Lower lobe of right lung (tissue), 2 donors: ENCODE results near the gene PRAF2. TPM values are rescaled to one million over a fixed set of nuclear protein-coding genes. Genes with fewer than 3 reads are reported as not detected.
A peak's percentile ranks its signal among the peaks of the same experiment; 100 is the strongest.

Source experiments
- ATAC-seq, 2 donors: fragments of 200-7000 bp; cut with Tn5 transposase; one replicate each; pipeline ENCODE4 v1.9.1; 2020 to 2022; ENCODE audit warnings: mild to moderate bottlenecking in 2 of 2, moderate library complexity in 2 of 2
- DNase-seq: peaks from one replicate; pipeline ENCODE4 v3.0.0-alpha.2; 2020
- H3K27ac ChIP-seq: fragments of 200-600 bp; one replicate; pipeline ENCODE4 v1.8.0; 2022
- H3K27me3 ChIP-seq: fragments of 200-600 bp; one replicate; pipeline ENCODE4 v1.8.0; 2022; ENCODE audit warnings: low read depth
- H3K36me3 ChIP-seq: fragments of 200-600 bp; one replicate; pipeline ENCODE4 v1.8.0; 2022; ENCODE audit warnings: mild to moderate bottlenecking
- H3K4me1 ChIP-seq: fragments of 200-600 bp; one replicate; pipeline ENCODE4 v1.8.0; 2022
- H3K4me3 ChIP-seq: fragments of 200-600 bp; one replicate; pipeline ENCODE4 v1.8.0; 2022; ENCODE audit warnings: mild to moderate bottlenecking
- H3K9me3 ChIP-seq: fragments of 200-600 bp; one replicate; pipeline ENCODE4 v1.8.0; 2022
- intact Hi-C: fragments of 100-400 bp; cut with DNase I; formaldehyde crosslinking; loops from one replicate; pipeline ENCODE4 v1.11.0; 2022
- total RNA-seq: library from RNA; stranded (reverse); fragmentation: NEBNext Ultra II Directional; extraction: Animal tissue kit (Norgen Biotek cat#: 25700); gene quantifications from one replicate; pipeline ENCODE4 v1.2.1, GENCODE V29; 2021
- TF ChIP-seq, protein P1 (sequence below): fragments of 200-600 bp; IDR thresholded peaks from one replicate; pipeline ENCODE4 v1.8.0; 2022; ENCODE audit warnings: antibody characterized with exemption, mild to moderate bottlenecking
- donor health status: DM: no; HTN: yes; CAD: no; lungs with severe emphysema.

PRAF2 gene
- total RNA-seq, 1 donor from 2014 or later, result 17.4 TPM

DNA sequence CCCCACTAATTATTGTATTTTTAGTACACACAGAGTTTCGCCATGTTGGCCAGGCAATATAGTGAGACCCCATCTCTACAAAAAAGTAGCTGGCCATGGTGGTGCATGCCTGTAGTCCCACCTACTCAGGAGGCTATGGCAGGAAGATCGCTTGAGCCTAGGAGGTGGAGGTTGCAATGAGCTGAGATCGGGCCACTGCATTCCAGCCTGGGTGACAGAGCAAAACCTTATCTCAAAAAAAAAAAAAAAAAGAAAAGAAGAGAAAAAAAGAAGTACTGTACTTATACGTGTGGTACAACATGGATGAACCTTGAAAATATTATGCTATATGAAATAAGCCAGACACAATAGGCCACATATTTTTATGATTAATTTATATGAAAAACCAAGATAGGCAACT is 15.8 kb upstream of the PRAF2 start:
- Histone ChIP-seq H3K4me3 (no peak overlapping the region), H3K9me3 (no peaks in the 10 kb centered on the region), H3K27me3 (no peaks in the 10 kb centered on the region), H3K27ac (no peak overlapping the region), H3K4me1 (no peaks in the 10 kb centered on the region), H3K36me3 (no peaks in the 10 kb centered on the region)
- no peak for ATAC-seq
- TF ChIP-seq, protein P1, sequence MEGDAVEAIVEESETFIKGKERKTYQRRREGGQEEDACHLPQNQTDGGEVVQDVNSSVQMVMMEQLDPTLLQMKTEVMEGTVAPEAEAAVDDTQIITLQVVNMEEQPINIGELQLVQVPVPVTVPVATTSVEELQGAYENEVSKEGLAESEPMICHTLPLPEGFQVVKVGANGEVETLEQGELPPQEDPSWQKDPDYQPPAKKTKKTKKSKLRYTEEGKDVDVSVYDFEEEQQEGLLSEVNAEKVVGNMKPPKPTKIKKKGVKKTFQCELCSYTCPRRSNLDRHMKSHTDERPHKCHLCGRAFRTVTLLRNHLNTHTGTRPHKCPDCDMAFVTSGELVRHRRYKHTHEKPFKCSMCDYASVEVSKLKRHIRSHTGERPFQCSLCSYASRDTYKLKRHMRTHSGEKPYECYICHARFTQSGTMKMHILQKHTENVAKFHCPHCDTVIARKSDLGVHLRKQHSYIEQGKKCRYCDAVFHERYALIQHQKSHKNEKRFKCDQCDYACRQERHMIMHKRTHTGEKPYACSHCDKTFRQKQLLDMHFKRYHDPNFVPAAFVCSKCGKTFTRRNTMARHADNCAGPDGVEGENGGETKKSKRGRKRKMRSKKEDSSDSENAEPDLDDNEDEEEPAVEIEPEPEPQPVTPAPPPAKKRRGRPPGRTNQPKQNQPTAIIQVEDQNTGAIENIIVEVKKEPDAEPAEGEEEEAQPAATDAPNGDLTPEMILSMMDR, result no peak
- no peak for DNase-seq
- intact Hi-C loops, result no loop called here

DNA sequence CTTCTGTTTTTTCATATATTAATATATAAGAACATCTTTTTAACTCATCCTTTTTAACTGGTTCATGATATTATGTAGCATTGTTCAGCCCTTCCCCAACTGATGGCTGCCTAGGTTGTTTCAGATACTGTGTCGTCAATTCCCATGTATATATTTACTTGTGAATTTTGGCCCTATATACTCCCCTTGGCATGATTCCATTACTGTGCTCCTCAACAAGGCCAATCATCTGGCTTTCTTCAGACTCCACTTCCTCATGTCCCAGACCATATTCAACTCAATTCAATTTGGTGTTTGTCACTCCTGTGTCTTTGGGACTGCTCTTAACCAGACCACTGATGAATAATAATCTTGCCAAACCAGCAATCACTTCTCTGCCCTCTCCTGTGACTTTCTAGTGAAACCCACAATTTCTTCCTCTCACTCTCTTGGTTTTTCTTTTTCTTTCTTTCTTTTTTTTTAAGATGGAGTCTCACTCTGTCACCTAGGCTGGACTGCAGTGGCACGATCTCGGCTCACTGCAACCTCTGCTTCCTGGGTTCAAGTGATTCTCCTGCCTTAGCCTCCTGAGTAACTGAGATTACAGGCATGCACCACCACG is 8.6 kb upstream of the PRAF2 start:
- Histone ChIP-seq H3K9me3 (no peaks in the 10 kb centered on the region), H3K27me3 (no peaks in the 10 kb centered on the region)
- DNase-seq, result no peak

DNA sequence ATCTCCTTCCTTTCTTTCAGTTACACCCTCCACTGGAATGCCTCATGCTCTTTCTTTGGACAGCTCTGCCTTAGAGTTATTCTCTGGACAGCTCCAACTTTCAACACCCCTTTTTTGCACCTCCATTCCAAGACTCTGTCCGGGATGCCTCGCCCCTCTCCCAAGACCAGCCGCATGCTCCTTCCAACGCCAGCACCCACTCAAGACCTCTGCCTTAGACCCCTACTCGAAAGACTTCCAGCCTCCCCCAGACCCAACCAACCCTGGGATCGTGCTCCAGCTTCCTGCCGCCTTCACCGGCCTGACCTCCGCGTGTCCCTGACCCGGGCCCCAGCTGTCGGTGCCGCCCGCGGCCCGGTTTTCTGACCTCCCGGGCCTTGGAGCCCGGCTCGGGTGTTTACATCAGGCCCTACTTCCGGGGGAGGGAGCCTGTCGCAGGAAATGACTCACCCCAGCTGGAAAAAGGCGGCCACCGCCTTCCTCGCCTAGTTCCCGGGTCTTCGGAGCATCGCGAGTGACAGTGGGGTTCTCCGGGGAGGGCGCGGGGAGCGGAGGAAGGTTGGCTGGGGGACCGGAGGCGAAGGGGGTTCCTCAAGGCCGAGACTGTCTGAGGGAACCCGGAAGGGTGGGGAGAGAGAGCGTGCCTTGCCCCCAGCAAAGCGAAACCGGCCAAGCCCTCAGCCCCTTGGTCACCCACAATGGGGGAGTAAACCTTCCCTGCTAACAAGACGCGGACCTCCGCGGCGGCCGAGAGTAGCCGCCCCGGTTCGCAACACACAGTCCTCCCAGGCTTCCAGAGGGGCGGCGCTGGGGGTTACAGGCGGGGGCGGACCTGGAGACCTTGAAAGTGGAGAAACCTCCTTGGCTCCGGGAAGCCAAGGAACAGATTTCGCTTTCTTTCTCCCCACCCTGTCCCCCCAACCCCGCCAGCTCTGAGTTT is 6.0 kb upstream of the PRAF2 start, which contains the start of gene WDR45:
Gene WDR45 (minus strand): TSS at position 399 of the 940 bp plus-strand sequence. CDS start 1,792 bp downstream, outside the sequence.
- intact Hi-C loops, result no loop called here
- DNase-seq (peak; percentile 80), ATAC-seq (peak; percentile 93 to 95)
- no peaks in the 10 kb centered on the region for H3K9me3 ChIP-seq
- no peaks in the 10 kb centered on the region for H3K4me1 ChIP-seq
- peaks cover 12% of the 10 kb centered on the region for H3K36me3 ChIP-seq
- H3K27me3 ChIP-seq, result no peaks in the 10 kb centered on the region
- TF ChIP-seq, protein P1, result no peak
- H3K4me3 ChIP-seq, result peak within 1 kb of the TSS; percentile 67
- H3K27ac ChIP-seq, result peak within 1 kb of the TSS; percentile 95

More for the DNA sequence above, 8.6 kb upstream of the PRAF2 start:
- Histone ChIP-seq H3K27ac (no peak overlapping the region), H3K4me1 (no peaks in the 10 kb centered on the region), H3K4me3 (no peak overlapping the region), H3K36me3 (peaks cover 2% of the 10 kb centered on the region)
- TF ChIP-seq, protein P1, result no peak
- intact Hi-C loops, result no loop called here
- no peak for ATAC-seq

DNA sequence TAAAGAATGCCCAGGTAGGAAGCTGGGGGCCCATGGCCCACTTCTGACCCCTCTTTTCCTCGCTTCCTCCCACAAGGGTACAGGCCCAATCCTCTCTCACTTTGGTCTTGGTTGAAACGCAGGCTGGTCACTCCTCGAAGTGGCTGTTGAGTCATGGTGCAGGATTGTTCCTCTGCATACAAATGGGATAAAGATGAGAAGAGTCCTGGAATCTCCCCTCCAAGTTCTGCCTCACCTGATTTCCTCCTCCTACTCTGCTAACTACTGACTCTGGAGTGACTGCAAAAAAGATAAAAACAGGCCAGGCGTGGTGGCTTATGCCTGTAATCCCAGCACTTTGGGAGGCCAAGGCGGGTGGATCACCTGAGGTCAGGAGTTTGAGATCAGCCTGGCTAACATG is 4.1 kb upstream of the PRAF2 start:
- peaks cover 12% of the 10 kb centered on the region for H3K36me3 ChIP-seq
- no peaks in the 10 kb centered on the region for H3K9me3 ChIP-seq
- TF ChIP-seq, protein P1, result no peak
- intact Hi-C loops, result no loop called here
- no peaks in the 10 kb centered on the region for H3K27me3 ChIP-seq
- H3K4me1 ChIP-seq, result peaks cover 7% of the 10 kb centered on the region
- no peak overlapping the region for H3K27ac ChIP-seq
- no peak overlapping the region for H3K4me3 ChIP-seq
- DNase-seq (no peak), ATAC-seq (no peak)

DNA sequence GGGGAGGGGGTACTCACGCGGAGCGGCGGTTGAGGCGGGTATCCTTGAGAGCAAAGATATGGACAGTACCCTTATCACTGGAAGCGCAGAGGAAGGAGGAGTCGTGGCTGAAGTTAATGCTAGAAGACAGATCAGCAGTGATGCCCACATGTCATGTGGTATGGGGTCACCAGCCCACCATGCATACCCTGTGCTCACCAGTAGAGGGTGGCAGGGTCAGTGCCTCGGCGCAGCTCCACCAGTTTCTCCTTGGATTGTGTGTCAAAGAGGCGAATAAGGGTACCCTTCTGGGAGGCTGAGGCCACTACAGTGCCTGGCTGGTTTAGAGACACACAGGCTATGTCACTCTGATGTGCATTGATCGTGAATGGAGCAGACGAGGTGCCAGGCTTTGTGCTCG is 1.5 kb upstream of the PRAF2 start:
- no peaks in the 10 kb centered on the region for H3K9me3 ChIP-seq
- H3K27me3 ChIP-seq, result no peaks in the 10 kb centered on the region
- peaks cover 12% of the 10 kb centered on the region for H3K36me3 ChIP-seq
- DNase-seq, result no peak
- H3K4me1 ChIP-seq, result peaks cover 13% of the 10 kb centered on the region
- intact Hi-C loops, result no loop called here
- ATAC-seq, result no peak
- H3K4me3 ChIP-seq, result no peak overlapping the region
- no peak overlapping the region for H3K27ac ChIP-seq
- TF ChIP-seq, protein P1, result no peak
